Esophagus muscularis mucosa (tissue), 4 donors: ENCODE data around the gene CLK4. TPM values are rescaled to one million over a fixed set of nuclear protein-coding genes. Genes with fewer than 3 reads are reported as not detected.

ENCODE experiments used
- DNase-seq: peaks from one replicate; pipeline ENCODE4 v3.0.0-alpha.2; 2017; ENCODE audit errors: extremely low spot score
- H3K27ac ChIP-seq, 4 donors: fragments of 200-600 bp; sonication (generic); replicated peaks in 1 of 4; 1 replicate in 3 of 4; 2 replicates in 1 of 4; pipeline ENCODE4 v1.5.1; 2016 to 2019; ENCODE audit warnings: mild to moderate bottlenecking in 1 of 4
- H3K27me3 ChIP-seq, 4 donors: fragments of 200-600 bp; sonication (generic); one replicate each; pipeline versions ENCODE4 v1.5.1 to v1.6.0; 2016 to 2019
- H3K36me3 ChIP-seq, 4 donors: fragments of 200-600 bp; sonication (generic); one replicate each; pipeline ENCODE4 v1.5.1; 2016 to 2019
- H3K4me1 ChIP-seq, 4 donors: fragments of 200-600 bp; sonication (generic); one replicate each; pipeline ENCODE4 v1.5.1; 2016 to 2019
- H3K4me3 ChIP-seq, 4 donors: fragments of 200-600 bp; sonication (generic); 1 replicate in 2 of 4; 2 replicates in 2 of 4; pipeline ENCODE4 v1.5.1; 2016 to 2019; ENCODE audit warnings: mild to moderate bottlenecking in 4 of 4, moderate library complexity in 1 of 4
- H3K9me3 ChIP-seq, 4 donors: fragments of 200-600 bp; sonication (generic); 1 replicate in 3 of 4; 2 replicates in 1 of 4; pipeline ENCODE4 v1.5.1; 2016 to 2019
- CTCF ChIP-seq, 3 experiments: fragments of 200-600 bp in 2 of 3; fragments of 450-650 bp in 1 of 3; sonication (generic) in 2 of 3; IDR thresholded peaks; one replicate each; pipeline ENCODE4 v1.5.1; 2017 to 2019; ENCODE audit warnings: antibody characterized with exemption in 3 of 3, mild to moderate bottlenecking in 2 of 3, moderate library complexity in 1 of 3
- EP300 ChIP-seq: sonication (generic); formaldehyde crosslinking; IDR thresholded peaks from one replicate; pipeline ENCODE4 v1.6.1; 2017; ENCODE audit warnings: antibody characterized with exemption
- POLR2A ChIP-seq: fragments of 450-650 bp; IDR thresholded peaks from one replicate; pipeline ENCODE4 v1.6.1; 2017; ENCODE audit warnings: antibody characterized with exemption, moderate library complexity, mild to moderate bottlenecking, low read depth
- POLR2AphosphoS5 ChIP-seq, 2 donors: sonication (generic); formaldehyde crosslinking; IDR thresholded peaks; one replicate each; pipeline ENCODE4 v1.6.1; 2017; ENCODE audit warnings: antibody characterized with exemption in 2 of 2
- whole genome bisulfite sequencing: methylation state at CpG from one replicate; pipeline ENCODE4 v1.1.5; 2018; 5-methylcytosine and 5-hydroxymethylcytosine counted together
- intact Hi-C: fragments of 100-400 bp; cut with DNase I; formaldehyde crosslinking; loops from one replicate; pipeline ENCODE4 v1.15.1; 2023
- total RNA-seq, 4 donors: library from RNA; depleted of rRNA; stranded (reverse); fragments of >200 nt; gene quantifications; one replicate each; pipeline versions ENCODE4 v1.1.0 to v1.2.1, GENCODE V29; 2016

CLK4 gene
- total RNA-seq, 4 donors from 2014 or later, result 16.7 to 24.9 (median 18.9) TPM

- DNase-seq, result no peak
- H3K27ac ChIP-seq, result no peak overlapping the region
- intact Hi-C loops, result no loop called here
- WGBS, result 33% methylated on average over 4 of the region's 4 CpGs
- no peaks in the 10 kb centered on the region for H3K27me3 ChIP-seq
- no peak overlapping the region for H3K4me3 ChIP-seq
- H3K4me1 ChIP-seq, result peaks cover 0 to 4% (median 3%) of the 10 kb centered on the region in 4 donors
- no peak for TF ChIP-seq EP300
- no peak for TF ChIP-seq POLR2AphosphoS5 (IDR thresholded peaks at IDR 0.05)
- TF ChIP-seq CTCF (IDR thresholded peaks at IDR 0.05), result no peak
- no peak for TF ChIP-seq POLR2A
- H3K9me3 ChIP-seq, result no peaks in the 10 kb centered on the region
- no peaks in the 10 kb centered on the region for H3K36me3 ChIP-seq
These were observed 3.7 kb upstream of the CLK4 start for GRCh38 chr5:178630475-178630930.

- TF ChIP-seq POLR2AphosphoS5 (IDR thresholded peaks at IDR 0.05) (no peak), EP300 (no peak), CTCF (IDR thresholded peaks at IDR 0.05) (no peak), POLR2A (no peak)
- Histone ChIP-seq H3K36me3 (peaks cover 0 to 12% (median 7%) of the 10 kb centered on the region in 4 donors), H3K27me3 (no peaks in the 10 kb centered on the region), H3K4me3 (peak overlapping the region; percentile 80 to 96 (median 91)), H3K27ac (peak overlapping the region; percentile 94 to 98 (median 96)), H3K4me1 (peaks cover 25 to 37% (median 34%) of the 10 kb centered on the region in 4 donors), H3K9me3 (no peaks in the 10 kb centered on the region)
- intact Hi-C loops, result loop anchor here (5.0 kb wide), 2 partner anchors 35 to 105 kb away; partner anchors contain the start of genes COL23A1 and ZNF354A
- DNase-seq, result no peak
- 52% methylated on average over 4 of the region's 20 CpGs for WGBS
These were observed 379 bp upstream of the CLK4 start for GRCh38 chr5:178627259-178627598.

GRCh38 chr5:178625679-178626483 is 969 bp downstream of the CLK4 start:
- TF ChIP-seq CTCF (IDR thresholded peaks at IDR 0.05), result peak in 1 of 3 experiments; percentile 3
- no peak for TF ChIP-seq POLR2AphosphoS5 (IDR thresholded peaks at IDR 0.05)
- Histone ChIP-seq H3K4me3 (peak overlapping the region; percentile 80 to 96 (median 91)), H3K27me3 (no peaks in the 10 kb centered on the region), H3K36me3 (peaks cover 0 to 25% (median 17%) of the 10 kb centered on the region in 4 donors), H3K4me1 (peaks cover 30 to 48% (median 45%) of the 10 kb centered on the region in 4 donors), H3K9me3 (no peaks in the 10 kb centered on the region), H3K27ac (peak overlapping the region; percentile 94 to 98 (median 96))
- under 1% methylated on average over 22 of the region's 23 CpGs for WGBS
- intact Hi-C loops, result loop anchor here (5.0 kb wide), 2 partner anchors 34 to 106 kb away; partner anchors contain the start of genes COL23A1 and ZNF354A
- DNase-seq, result no peak

GRCh38 chr5:178624631-178625546 is 2.0 kb downstream of the CLK4 start:
- TF ChIP-seq POLR2A (no peak), POLR2AphosphoS5 (IDR thresholded peaks at IDR 0.05) (no peak), CTCF (IDR thresholded peaks at IDR 0.05) (no peak), EP300 (no peak)
- Histone ChIP-seq H3K27ac (peak overlapping the region; percentile 94 to 98 (median 96)), H3K4me3 (peak overlapping the region; percentile 80 to 96 (median 91)), H3K36me3 (peaks cover 0 to 35% (median 27%) of the 10 kb centered on the region in 4 donors), H3K27me3 (no peaks in the 10 kb centered on the region), H3K9me3 (no peaks in the 10 kb centered on the region), H3K4me1 (peaks cover 34 to 56% (median 52%) of the 10 kb centered on the region in 4 donors)
- intact Hi-C loops, result loop anchor here (5.0 kb wide), 2 partner anchors 33 to 107 kb away; partner anchors contain the start of genes COL23A1 and ZNF354A
- no peak for DNase-seq
- WGBS, result 12% methylated on average over 15 of the region's 15 CpGs
